ENCODE data around the gene RAP1GAP2. TPM values are rescaled to one million over a fixed set of nuclear protein-coding genes. Genes with fewer than 3 reads are reported as not detected.
"Not testable (repeated sequence)": the region's sequence is repeated elsewhere in the genome, so short reads cannot be mapped to it uniquely, and the experiment has no call there.

The RAP1GAP2 gene
- total RNA-seq, 1 experiment from 2014 or later, result 1.3 TPM

DNA sequence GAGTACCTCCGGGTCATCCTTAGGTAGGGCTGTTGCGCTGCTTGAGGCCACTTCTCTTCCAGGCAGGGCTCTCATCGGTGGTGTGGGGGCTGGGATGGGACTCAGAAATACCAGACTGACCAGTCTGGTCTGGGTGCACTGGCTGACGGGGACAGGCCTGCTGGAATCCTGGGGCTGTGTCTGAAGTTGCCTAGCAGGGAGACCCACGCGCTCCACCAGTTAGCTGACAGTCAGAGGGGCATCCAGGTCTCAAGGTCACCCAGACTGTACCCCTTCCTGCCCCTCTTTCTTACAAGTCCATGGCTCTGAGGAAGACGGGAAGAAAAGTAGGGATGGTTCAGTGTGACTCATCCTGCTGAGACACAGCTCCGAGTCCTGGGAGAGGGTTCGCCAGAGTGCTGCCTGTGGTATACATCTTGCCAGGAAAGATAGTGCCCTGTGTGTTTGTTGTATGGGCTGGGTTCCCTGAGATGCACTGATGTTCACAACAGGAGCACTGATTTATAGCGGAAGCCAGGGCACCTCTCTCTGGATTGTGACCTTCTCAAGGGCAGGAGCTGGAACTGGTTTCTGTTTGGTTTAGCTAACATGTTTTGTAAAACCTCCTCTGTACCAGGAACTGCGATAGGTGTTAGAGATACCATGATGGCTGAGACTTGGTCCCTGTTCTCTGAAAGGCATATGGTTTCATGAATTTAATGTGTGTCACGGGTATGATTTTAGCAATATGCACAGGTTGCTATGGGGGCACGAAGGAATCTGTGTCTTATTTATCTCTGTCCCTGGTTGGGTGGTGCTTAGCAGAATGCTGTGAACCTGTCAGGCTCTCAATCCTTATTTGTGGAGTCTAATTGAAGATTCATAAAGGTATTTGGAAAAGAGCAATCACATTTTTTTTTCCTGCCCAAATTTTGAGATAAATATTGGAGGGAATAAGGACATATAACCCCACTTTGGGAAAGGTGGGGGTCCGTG is 169.7 kb downstream of the RAP1GAP2 start:
- peak; percentile 65 for DNase-seq (ENCODE audit: low read depth)

DNA sequence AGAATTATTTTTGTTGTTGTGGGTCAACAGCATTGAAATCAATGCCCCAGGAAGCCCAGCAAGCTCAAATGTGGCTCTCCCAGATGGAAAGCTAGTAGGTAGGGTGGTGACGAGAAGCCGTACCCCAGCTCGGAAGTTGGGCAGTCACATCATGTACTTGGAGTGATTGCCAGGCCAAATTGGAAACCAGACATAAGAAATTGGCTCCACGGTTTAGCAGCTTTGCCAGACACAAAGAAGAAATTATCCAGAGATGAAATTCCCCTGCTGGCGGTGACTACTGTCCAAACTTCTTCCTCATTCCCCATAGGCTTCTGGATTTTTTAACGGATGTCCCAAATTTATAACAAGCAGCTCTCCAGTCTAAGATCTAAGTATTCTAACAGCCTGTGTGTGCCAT is 171.3 kb downstream of the RAP1GAP2 start:
- DNase-seq (ENCODE audit: low read depth), result no peak

DNA sequence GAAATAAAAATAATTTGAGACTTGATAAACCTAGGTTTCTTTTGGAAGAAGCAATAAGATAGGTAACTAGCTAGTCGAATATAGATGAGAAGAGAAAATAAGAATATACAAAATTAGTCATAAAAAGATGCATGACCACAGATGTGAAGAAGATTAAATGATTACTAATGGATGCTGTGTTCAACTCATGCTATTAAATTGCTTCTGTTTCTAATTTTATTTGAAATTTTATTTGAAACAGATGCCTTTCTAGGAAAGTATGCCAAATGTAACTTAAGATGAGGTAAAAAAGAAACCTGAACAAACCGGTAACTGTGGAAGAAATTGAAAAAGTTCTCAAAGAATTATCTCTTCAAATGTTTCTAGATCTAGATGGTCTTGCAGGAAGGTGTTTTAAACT is 175.6 kb downstream of the RAP1GAP2 start:
- DNase-seq (ENCODE audit: low read depth), result no peak

DNA sequence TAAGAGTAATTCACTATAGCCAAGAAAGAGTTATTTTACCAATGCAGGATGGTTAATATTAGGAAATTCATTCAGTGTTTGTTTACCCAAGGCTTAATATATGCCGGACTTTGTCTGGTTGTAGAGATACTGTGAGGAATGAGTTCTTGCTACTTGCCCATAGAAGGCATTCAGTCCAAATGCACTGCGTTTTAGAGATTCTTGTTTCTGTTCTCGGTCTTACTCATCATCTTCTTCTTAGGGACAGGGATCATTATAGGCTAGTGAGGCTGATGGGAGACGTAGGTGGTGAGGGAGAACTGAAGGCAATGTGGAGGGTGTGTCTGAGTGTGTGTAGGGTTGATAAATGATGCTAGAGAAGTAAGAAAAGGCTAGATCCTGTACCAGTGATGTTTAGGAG is 176.5 kb downstream of the RAP1GAP2 start:
- no peak for DNase-seq (ENCODE audit: low read depth)

DNA sequence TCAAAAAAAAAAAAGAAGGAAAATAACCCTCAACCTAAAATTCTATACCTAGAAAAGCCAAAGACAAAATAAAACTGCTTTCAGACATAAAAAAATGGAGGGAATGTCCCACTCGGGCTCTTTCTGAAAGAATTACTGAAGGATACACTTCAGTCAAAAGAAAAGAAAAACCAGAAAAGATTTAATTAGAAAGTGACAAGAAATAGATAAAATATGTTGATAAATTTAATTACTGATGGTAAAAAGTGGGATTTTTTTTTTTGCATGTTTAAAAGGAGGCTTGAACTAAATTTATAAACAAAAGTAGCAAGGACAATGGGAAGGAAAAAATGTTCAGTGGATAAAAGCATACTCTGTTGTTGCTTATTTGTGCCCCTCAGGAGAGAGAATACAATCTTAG is 178.1 kb downstream of the RAP1GAP2 start:
- no peak for DNase-seq (ENCODE audit: low read depth)

DNA sequence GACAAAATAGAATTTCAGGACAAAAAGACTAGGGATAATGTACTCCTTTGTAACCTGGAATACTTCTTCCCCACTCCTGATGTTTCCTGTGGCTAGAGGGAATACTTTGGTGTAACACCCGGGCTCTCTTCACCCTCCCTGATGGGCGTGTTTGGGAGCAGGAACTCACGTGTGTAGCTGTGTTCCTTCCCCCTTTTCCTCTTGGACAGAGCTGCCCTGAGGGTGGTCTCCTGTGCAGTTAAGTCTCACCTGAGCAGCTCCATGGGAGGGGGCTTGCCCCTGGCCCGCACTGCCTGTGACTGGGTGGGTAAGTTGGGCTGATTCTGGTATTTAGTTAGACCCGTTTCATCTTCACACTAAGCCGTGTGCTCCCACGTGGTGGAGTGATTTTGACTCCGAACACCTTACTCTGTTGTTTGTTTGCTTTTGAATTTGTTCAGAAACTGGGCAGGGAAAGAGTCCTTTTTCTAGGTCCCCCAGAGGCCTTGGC is 179.3 kb downstream of the RAP1GAP2 start:
- DNase-seq (ENCODE audit: low read depth), result peak; percentile 64

DNA sequence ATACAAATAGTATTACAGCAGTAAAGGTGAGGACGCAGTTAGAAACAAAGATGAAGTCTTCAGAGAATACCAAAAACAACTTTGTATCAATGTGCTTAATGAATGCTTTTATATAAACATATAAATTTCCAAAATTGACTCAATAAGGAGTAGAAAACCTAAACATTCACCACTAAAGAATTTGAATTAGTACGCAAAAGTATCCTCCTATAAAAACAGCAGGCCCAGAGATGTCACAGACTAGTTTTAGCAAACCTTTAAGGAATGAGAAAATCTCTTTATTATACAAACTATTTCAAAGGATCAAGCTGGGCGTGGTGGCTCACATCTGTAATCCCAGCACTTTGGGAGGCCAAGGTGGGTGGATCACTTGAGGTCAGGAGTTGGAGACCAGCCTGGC is 180.9 kb downstream of the RAP1GAP2 start:
- no peak for DNase-seq (ENCODE audit: low read depth)

DNA sequence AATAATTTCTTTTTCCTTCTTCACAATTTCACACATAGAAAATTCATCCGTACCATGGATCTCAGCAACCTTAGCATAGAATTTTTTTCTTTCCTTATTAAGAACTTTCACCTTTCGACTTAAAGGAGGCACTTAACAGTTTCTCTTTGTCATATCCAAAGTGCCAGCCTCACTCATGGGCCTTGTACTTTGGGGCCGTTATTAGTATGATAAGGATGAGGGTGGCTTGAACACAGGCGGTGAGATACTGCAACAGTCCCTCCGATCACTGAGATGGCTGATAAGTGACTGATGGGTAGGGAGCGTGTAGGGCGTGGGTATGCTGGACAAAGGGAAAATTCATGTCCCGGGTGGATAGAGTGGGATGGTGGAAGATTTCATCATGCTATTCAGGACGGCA is 181.9 kb downstream of the RAP1GAP2 start:
- DNase-seq (ENCODE audit: low read depth), result no peak

DNA sequence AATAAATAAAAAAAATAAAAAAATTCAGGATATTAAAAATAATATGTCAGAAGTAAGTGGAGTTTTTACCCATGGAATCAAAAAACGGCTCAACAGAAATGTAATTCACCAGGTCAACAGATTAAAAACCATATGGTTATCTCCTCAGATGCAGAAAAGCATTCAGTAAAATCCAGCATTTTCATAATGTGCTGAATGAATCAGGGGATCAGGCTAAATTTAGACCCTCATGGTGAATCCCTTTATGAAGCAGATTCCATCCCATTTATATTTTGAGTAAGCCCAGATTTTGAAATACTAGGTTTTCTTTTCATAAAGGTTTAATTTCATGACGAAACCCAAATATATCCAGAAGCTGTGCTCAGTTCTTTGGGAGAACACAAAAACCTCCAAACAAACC is 182.8 kb downstream of the RAP1GAP2 start:
- no peak for DNase-seq (ENCODE audit: low read depth)

DNA sequence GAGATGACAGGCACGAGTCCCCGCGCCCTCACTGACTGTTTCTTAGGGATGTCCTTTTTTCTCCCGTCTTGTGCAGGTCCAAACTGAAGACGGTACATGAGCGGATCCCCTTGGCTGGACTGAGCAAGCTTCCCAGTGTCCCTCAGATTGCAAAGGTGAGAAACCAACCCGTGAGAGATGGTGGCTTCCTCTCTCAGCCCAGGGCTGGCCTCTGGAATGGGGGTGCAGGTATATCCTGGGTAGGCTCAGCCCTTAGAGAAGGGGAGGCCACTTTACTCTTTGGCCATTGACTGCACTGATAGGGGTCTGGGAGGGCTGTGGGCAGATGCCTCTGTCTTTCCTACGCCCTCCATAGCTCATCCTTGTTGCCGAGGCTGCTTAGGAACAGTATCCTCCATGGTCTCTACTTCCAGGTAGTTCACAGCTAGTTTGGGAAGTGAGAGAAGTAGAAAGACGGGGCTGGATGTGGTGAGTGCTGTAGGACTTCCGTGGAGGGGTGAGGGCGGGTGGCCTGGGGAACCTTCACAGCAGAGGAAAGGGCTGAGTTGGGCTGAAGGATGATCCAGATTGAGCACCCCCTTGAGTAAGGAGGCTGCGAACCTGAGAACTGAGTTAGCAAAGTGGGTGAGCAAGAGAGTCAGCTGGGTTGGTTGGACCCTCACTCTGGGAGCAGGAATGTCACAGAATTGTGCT is 184.1 kb downstream of the RAP1GAP2 start:
- DNase-seq (ENCODE audit: low read depth), result no peak

DNA sequence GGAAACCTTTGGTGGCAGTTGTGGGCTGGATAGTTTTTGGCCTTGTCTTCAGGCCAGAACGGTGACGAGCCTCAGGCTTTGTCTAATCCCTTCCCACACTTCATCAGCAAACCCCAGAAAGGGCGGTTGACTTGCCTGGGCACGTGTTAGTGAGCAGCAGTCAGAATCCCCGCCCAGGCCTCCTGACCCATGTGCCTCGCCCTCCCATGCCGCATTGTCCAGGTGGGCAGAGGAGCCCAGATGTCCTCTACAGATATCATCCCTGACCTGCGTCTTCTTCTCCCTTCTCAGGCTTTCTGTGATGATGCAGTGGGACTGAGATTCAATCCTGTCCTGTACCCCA is 184.6 kb downstream of the RAP1GAP2 start:
- DNase-seq (ENCODE audit: low read depth), result no peak

DNA sequence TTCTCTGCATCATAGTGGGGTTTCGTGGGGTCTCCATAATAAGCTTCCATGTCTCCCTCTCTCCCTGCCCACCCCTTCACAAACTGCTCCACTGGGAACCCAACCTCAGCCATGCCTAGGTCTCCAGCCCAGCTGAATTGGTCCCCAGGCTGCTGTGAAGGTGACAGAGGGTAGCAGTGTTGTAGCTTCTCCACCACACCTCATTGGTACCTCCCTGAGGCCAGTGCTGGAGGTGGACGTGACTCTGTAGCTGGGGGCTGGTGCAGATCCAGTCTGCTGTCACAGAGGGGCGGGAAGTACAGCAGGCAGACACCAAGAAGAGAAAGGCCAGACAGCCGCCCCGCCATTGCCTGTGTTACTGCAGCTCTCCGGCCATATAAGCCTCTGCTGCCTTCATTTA is 185.1 kb downstream of the RAP1GAP2 start:
- no peak for DNase-seq (ENCODE audit: low read depth)

DNA sequence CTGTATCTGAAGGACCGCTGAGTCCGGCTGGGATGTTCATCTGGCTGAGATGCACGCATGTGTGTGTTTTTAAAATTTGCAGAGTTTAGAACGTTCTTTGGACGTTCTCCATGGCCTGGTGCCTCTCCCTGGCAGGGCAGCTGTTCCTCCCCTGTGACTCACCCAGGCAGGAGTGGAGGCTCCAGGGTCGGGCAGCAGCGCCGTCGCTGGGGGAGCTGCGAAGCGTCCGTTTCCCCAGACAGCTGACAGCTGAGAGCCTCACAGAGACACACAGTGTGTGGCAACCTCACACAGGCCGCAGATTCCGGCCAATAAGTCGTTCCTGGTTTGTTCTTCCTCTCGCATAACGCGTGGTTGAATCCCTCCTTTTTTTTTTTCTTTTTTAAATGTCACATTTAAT is 186.6 kb downstream of the RAP1GAP2 start:
- peak; percentile 91 for DNase-seq (ENCODE audit: low read depth)

DNA sequence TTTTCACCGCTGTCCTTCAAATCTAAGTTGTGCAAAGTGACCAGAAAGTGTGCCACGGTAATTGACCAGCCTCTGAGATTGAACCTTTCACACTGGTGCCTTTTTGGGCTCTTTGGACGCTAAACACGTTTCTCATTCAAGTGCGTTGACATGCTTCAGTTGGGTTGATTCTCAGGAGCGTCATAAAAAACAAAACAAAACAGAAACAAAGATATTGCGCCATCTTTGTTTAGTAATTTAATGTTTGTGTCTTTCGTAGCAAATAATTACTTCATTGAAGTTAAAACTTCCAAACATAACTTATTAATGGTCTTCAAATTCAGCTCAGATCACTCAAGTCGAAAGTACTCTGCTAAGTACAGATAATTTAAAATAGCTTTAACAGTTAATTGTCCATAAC is 187.0 kb downstream of the RAP1GAP2 start:
- no peak for DNase-seq (ENCODE audit: low read depth)

DNA sequence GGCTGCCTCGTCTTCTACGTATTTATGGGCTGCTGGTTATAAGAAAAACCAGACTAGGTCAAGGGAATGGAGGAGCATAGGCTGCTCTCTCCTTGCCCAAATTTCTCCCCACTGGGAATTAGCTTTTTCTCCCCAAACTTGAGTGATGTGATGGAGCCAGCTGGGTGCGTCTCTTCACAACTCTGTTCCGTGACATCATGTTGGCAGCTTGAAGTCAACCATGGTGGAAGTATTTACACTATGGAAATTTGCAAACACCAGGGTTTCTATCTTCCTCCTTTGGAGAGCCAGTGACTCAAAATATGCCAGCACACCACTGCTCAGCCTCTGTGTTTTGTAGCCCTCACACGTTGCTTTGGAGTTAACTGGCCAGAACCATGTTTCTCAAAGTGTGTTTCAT is 189.1 kb downstream of the RAP1GAP2 start:
- DNase-seq (ENCODE audit: low read depth), result no peak

DNA sequence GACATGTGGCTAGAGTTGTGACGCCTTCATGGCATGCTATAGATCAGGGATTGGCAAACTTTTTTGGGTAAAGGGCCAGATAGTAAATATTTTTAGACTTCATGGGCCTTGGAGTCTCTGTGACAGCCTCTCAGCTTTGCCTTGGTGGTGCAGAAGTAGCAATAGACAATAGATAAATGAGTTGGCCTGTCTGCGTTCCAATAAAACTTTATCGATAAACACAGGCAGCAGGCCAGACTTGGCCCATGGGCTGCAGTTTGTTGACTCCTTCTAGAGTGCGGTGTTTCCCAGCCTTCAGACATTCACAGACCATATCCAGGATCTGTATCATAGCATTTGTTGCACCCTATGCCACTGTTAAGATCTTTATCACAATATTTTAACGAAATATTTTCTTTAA is 190.7 kb downstream of the RAP1GAP2 start:
- DNase-seq (ENCODE audit: low read depth), result no peak

DNA sequence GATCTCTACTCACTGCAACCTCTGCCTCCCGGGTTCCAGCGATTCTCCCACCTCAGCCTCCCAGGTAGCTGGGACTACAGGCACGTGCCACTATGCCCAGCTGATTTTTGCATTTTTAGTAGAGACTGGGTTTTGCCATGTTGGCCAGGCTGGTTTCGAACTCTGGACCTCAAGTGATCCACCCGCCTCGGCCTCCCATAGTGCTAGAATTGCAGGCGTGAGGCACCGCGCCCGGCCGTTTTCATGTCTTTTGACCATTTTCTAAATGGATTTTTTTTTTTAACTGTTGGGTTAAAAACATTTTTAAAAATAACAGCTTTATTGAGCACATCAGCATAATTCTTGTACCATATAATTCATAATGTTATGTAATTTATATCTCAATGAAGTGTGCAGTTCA is 193.2 kb downstream of the RAP1GAP2 start:
- not testable (repeated sequence) for DNase-seq (ENCODE audit: low read depth)

DNA sequence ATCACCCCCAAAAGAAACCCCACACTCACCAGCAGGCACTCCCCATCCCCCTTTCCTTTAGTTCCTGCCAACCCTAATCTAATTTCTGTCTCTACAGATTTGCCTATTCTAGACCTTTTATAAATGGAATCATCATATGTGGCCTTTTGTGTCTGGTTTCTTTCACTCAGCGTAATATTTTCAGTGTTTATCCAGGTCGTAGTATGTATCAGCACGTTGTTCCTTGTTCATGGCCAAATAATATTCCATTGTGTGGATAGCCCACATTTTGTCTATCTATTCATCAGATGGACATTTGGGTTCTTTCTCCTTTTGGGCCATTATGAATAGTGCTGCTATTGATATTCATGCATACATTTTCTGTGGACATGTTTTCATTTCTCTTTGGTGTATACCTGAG is 193.6 kb downstream of the RAP1GAP2 start:
- no peak for DNase-seq (ENCODE audit: low read depth)

DNA sequence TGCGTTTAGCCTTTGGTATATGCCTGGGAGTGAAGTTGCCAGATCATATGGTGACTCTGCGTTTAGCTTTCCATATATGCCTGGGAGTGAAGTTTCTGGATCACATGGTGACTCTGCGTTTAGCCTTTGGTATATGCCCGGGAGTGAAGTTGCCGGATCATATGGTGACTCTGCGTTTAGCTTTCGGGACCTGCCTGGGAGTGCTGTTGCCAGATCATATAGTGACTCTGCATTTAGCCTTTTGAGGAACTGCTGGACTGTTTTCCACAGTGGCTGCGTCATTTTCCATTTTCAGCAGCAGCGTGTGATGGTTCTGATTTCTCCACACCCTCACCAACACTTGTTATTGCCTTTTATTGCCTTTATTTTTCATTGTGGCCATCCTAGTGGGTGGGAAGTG is 194.2 kb downstream of the RAP1GAP2 start:
- no peak for DNase-seq (ENCODE audit: low read depth)

DNA sequence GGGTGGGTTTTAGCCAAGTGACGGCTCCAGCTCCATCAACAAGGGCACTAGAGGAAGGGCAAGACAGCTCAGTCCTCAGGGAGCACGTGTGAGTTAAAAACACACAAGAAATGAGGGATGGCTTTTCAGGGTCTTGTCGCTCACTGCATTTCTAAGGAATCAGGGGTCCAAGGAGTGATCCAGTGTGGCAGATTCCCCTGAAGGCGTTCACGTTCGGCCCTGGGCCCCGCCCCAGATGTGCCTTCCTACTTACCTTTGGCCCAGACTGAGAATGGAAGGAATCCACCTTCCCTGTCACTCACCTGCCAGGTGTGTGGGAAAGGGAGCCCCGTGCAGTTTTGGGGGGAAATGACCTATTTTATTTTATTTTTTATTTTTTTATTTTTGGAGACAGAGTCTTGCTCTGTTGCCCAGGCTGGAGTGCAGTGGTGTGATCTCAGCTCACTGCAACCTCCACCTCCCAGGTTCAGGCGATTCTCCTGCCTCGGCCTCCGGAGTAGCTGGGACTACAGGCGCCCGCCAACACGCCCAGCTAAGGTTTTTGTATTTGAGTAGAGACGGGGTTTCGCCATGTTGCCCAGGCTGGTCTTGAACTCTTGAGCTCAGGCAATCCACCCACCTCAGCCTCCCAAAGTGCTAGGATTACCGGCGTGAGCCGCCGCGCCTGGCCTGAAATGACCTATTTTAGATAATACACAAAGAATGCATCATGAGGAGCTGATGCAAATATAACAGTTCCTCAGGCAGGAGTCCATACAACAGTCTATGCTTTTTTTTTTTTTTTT is 195.3 kb downstream of the RAP1GAP2 start:
- DNase-seq (ENCODE audit: low read depth), result not testable (repeated sequence)

DNA sequence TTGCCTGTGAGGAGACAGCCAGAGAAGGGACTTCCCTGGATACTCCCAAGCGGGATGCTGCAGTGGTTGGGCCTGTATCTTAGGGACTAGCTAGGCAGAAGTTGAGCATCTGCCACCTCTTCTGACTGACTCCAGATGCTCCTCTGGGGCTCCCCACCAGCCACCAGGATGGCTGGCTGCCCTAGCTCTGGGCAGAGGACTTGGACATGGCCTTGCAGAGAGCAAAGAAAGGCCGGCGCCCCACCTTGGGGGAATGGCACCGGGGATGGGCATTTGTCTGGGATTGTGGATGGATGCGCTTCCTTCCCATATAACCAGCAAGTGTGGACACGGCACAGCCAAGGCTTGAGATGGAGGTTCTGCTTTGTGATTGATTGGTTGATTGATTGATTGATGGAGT is 198.2 kb downstream of the RAP1GAP2 start:
- DNase-seq (ENCODE audit: low read depth), result no peak

DNA sequence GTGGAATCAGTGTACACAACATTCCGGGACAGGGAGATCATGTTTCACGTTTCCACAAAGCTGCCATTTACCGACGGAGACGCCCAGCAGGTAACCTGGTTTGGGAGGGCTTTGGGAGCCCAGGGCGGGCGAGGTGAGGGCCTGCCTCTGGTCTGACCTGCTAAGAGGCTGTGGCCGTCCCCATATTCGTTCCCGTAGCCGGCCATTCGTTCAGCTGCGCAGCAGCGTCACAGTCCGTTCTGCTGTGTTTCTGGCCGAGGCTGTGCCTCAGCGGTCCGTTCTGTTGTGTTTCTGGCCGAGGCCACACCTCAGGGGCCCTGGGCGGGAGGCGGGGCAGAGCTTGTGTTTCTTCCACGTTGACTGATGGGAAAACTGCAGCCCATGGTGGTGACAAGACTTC is 199.1 kb downstream of the RAP1GAP2 start:
- DNase-seq (ENCODE audit: low read depth), result no peak
